ENCODE results near the gene AIRE. TPM values are rescaled to one million over a fixed set of nuclear protein-coding genes. Genes with fewer than 3 reads are reported as not detected.

The AIRE gene
- total and polyA plus RNA-seq, 2 of the 13 experiments (the other 11 are each of a cell fraction or from before 2014, with no cell fraction given), result not detected

- peaks cover 8 to 16% of the 10 kb centered on the region in 2 experiments; a peak in 4 of 5 replicates for H3K36me3 ChIP-seq (replicated peaks in 1 of 2; ENCODE audit: control insufficient read depth in 1 of 2, insufficient read depth in 2 of 2, low read length in 2 of 2)
- no peaks in the 10 kb centered on the region for H4K20me1 ChIP-seq (ENCODE audit: insufficient read depth, low read length)
- ATAC-seq, result peak; percentile 3; the same call in 2 of the 3 replicates
- TF ChIP-seq AGO1 (IDR thresholded peaks at IDR 0.05; ENCODE audit: low read depth, low read length, poor library complexity, severe bottlenecking) (peak; percentile 11), CSRNP2 (CRISPR knock-in tag; conservative IDR thresholded peaks at IDR 0.05; ENCODE audit: low read depth) (no peak)
- 93% methylated on average over 13 of the region's 20 CpGs for WGBS (ENCODE audit: low lambda C conversion rate)
- BruUV-seq (replicated peaks), result no TSS peak
- DNase-seq (ENCODE audit: low spot score), result no peak
- no peak overlapping the region for H3K9ac ChIP-seq (ENCODE audit: insufficient read depth, low read depth, low read length)
- intact Hi-C loops (cut with micrococcal nuclease; ENCODE audit: unreplicated experiment), result no loop called here
- no peak for FAIRE-seq
- no peaks in the 10 kb centered on the region for H3K9me3 ChIP-seq (ENCODE audit: low read length)
- H3K4me2 ChIP-seq (ENCODE audit: low read depth, low read length), result no peak overlapping the region
- H3K4me3 ChIP-seq (replicated peaks in 1 of 3; ENCODE audit: insufficient read depth in 1 of 3, low read depth in 2 of 3, low read length in 3 of 3), result no peak overlapping the region
- no peaks in the 10 kb centered on the region for H3K4me1 ChIP-seq (ENCODE audit: insufficient read depth, low read length)
- POLR2A ChIA-PET, result no interaction called here
- no peaks in the 10 kb centered on the region for H3K27me3 ChIP-seq (ENCODE audit: control insufficient read depth in 1 of 2, insufficient read depth in 2 of 2, low read length in 2 of 2)
- no peak overlapping the region for H3K27ac ChIP-seq (ENCODE audit: extremely low read length, insufficient read depth, low read length)
- no peak overlapping the region for H2AFZ ChIP-seq (ENCODE audit: low read length)
- in situ Hi-C loops (cut with HindIII; ENCODE audit: extremely low pct_ligation_motif_present, low pct_unique_long_range_greater_than_20kb), result no loop called here
- no peaks in the 10 kb centered on the region for H3K79me2 ChIP-seq (ENCODE audit: insufficient read depth, low read length)
- CTCF ChIA-PET (ENCODE audit: low intra/inter-chr PET ratio, low total read pairs), result no interaction called here
Observed at GRCh38 chr21:44331650-44332307, 46.1 kb downstream of the AIRE start.

GRCh38 chr21:44332383-44332782 lies 46.7 kb downstream of the AIRE start:
- CTCF ChIA-PET (ENCODE audit: low intra/inter-chr PET ratio, low total read pairs), result no interaction called here
- TF ChIP-seq ZBTB33 (CRISPR knock-in tag; IDR thresholded peaks at IDR 0.05) (peak; percentile 97), ZNF652 (CRISPR knock-in tag; IDR thresholded peaks at IDR 0.05; ENCODE audit: borderline replicate concordance, low read depth) (no peak), ZNF44 (CRISPR knock-in tag; IDR thresholded peaks at IDR 0.05) (no peak), AGO1 (IDR thresholded peaks at IDR 0.05; ENCODE audit: low read depth, low read length, poor library complexity, severe bottlenecking) (peak; percentile 23), ZSCAN31 (CRISPR knock-in tag; IDR thresholded peaks at IDR 0.05; ENCODE audit: low read depth) (no peak)
- peaks cover 3% of the 10 kb centered on the region for H3K4me1 ChIP-seq (ENCODE audit: insufficient read depth, low read length)
- no peaks in the 10 kb centered on the region for H3K79me2 ChIP-seq (ENCODE audit: insufficient read depth, low read length)
- in situ Hi-C loops (cut with HindIII; ENCODE audit: extremely low pct_ligation_motif_present, low pct_unique_long_range_greater_than_20kb) (no loop called here), intact Hi-C loops (cut with micrococcal nuclease; ENCODE audit: unreplicated experiment) (no loop called here)
- H3K9me3 ChIP-seq (ENCODE audit: low read length), result no peaks in the 10 kb centered on the region
- no peaks in the 10 kb centered on the region for H3K27me3 ChIP-seq (ENCODE audit: control insufficient read depth in 1 of 2, insufficient read depth in 2 of 2, low read length in 2 of 2)
- BruUV-seq (replicated peaks), result no TSS peak
- WGBS (ENCODE audit: low lambda C conversion rate), result 98% methylated on average over 12 of the region's 17 CpGs
- no peak overlapping the region for H2AFZ ChIP-seq (ENCODE audit: low read length)
- ATAC-seq (0 out of 3 replicates have a peak, but pooled peaks have one; percentile 0), FAIRE-seq (no peak), DNase-seq (ENCODE audit: low spot score) (no peak)
- no peak overlapping the region for H3K9ac ChIP-seq (ENCODE audit: insufficient read depth, low read depth, low read length)
- H3K36me3 ChIP-seq (replicated peaks in 1 of 2; ENCODE audit: control insufficient read depth in 1 of 2, insufficient read depth in 2 of 2, low read length in 2 of 2), result peaks cover 5 to 15% of the 10 kb centered on the region in 2 experiments; a peak in 4 of 5 replicates
- POLR2A ChIA-PET, result no interaction called here
- no peak overlapping the region for H3K4me3 ChIP-seq (replicated peaks in 1 of 3; ENCODE audit: insufficient read depth in 1 of 3, low read depth in 2 of 3, low read length in 3 of 3)
- no peaks in the 10 kb centered on the region for H4K20me1 ChIP-seq (ENCODE audit: insufficient read depth, low read length)
- no peak overlapping the region for H3K27ac ChIP-seq (ENCODE audit: extremely low read length, insufficient read depth, low read length)
- H3K4me2 ChIP-seq (ENCODE audit: low read depth, low read length), result no peak overlapping the region

All from HepG2 (cell line).